ENCODE measurements around the gene SCN11A.

The SCN11A gene

DNA sequence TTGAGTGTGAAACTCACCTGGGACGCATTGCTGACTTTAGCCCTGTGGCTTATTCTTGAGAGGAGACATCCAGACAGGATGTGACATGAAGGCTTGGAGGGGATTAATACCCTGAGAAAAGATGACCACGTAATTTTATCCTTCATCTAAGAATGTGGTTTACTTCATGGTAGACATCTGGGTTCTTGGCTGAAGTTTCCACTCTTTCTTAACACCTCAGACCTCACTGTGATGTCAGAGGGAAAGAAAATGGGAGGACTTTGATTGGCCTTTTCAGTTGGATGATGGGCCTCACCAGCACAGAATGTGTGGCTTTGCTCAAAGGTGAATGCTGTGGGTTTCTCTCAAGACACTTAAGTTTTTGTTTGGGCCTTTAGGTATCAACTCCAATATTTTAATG is 39.2 kb upstream of the SCN11A start:
- no peaks in the 10 kb centered on the region for H3K27me3 ChIP-seq (replicated peaks; ENCODE audit: control insufficient read depth, insufficient read depth, low read length)
- TF ChIP-seq, protein P1, sequence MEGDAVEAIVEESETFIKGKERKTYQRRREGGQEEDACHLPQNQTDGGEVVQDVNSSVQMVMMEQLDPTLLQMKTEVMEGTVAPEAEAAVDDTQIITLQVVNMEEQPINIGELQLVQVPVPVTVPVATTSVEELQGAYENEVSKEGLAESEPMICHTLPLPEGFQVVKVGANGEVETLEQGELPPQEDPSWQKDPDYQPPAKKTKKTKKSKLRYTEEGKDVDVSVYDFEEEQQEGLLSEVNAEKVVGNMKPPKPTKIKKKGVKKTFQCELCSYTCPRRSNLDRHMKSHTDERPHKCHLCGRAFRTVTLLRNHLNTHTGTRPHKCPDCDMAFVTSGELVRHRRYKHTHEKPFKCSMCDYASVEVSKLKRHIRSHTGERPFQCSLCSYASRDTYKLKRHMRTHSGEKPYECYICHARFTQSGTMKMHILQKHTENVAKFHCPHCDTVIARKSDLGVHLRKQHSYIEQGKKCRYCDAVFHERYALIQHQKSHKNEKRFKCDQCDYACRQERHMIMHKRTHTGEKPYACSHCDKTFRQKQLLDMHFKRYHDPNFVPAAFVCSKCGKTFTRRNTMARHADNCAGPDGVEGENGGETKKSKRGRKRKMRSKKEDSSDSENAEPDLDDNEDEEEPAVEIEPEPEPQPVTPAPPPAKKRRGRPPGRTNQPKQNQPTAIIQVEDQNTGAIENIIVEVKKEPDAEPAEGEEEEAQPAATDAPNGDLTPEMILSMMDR (IDR thresholded peaks at IDR 0.05; ENCODE audit: insufficient read depth, low read length, poor library complexity, severe bottlenecking) = no peak
- H3K36me3 ChIP-seq (ENCODE audit: control insufficient read depth, insufficient read depth, low read length) = peaks cover 7% of the 10 kb centered on the region
- H3K4me3 ChIP-seq (replicated peaks; ENCODE audit: low read depth, low read length) = no peak overlapping the region
- DNase-seq (ENCODE audit: extremely low read depth, insufficient read length) = no peak

DNA sequence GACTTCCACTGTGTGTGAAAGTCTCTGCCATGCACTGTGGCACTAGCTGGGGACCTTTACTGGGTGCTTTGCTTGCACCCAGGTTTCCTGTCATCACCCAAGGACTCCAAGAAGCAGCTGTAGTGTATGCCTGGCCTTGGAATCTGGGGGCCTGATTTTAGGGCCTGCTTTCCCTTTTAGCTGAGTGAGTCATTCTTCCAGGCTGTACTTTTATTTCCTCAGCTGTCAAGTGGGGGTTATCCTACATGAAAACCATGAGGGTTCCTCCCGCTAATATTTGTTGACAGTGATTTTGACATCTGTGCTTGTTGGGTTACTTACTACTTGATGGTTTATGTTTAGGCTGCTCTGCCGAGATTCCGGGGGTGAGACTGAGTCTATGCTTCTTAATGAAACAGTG is 37.1 kb upstream of the SCN11A start:
- H3K36me3 ChIP-seq (ENCODE audit: control insufficient read depth, insufficient read depth, low read length) = peaks cover 2% of the 10 kb centered on the region
- TF ChIP-seq, protein P1 (IDR thresholded peaks at IDR 0.05; ENCODE audit: insufficient read depth, low read length, poor library complexity, severe bottlenecking) = no peak
- no peaks in the 10 kb centered on the region for H3K27me3 ChIP-seq (replicated peaks; ENCODE audit: control insufficient read depth, insufficient read depth, low read length)
- DNase-seq (ENCODE audit: extremely low read depth, insufficient read length) = no peak
- H3K4me3 ChIP-seq (replicated peaks; ENCODE audit: low read depth, low read length) = no peak overlapping the region

DNA sequence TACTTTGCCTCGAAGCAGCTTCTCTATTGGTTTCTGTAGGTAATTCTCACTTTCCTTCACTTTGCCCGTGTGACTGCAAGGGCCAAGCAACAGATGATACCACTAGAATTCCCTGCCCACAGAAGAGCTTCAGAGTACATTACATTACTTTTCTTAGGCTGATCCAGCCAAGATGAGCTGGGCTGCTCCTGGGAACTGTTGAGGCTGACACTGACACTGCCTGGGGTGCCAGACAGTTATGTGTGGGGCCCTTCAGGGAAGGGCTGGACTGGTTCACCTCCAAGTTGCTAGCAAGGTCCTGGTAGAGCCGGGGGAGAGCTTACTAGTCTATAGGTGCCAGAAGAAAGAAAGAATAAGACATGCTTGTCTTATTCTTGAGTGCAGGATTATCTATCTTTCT is 36.7 kb upstream of the SCN11A start:
- TF ChIP-seq, protein P1 (IDR thresholded peaks at IDR 0.05; ENCODE audit: insufficient read depth, low read length, poor library complexity, severe bottlenecking) = no peak
- Histone ChIP-seq H3K4me3 (replicated peaks; ENCODE audit: low read depth, low read length) (no peak overlapping the region), H3K36me3 (ENCODE audit: control insufficient read depth, insufficient read depth, low read length) (peaks cover 2% of the 10 kb centered on the region), H3K27me3 (replicated peaks; ENCODE audit: control insufficient read depth, insufficient read depth, low read length) (no peaks in the 10 kb centered on the region)
- no peak for DNase-seq (ENCODE audit: extremely low read depth, insufficient read length)

DNA sequence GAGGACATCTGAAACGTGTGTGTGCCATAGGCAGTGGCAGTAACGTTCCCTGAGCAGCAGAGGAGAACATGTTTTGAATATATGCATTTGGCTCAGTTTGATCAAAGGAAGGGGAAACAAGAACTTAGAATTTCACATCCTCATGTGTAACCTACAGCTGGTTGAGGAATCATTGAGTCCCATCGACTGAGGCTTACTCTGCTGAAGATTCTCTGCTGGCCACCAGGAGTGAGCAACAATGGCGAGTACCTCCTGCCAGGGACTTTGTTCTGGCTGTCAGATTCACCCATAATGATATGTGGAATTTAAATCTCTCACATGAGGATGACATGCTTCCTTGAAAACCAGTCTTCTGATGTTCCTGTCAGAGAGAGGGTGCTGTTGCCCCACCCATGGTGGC is 34.4 kb upstream of the SCN11A start:
- Histone ChIP-seq H3K4me3 (replicated peaks; ENCODE audit: low read depth, low read length) (no peak overlapping the region), H3K36me3 (ENCODE audit: control insufficient read depth, insufficient read depth, low read length) (no peaks in the 10 kb centered on the region; the same call in none of the 2 replicates), H3K27me3 (replicated peaks; ENCODE audit: control insufficient read depth, insufficient read depth, low read length) (no peaks in the 10 kb centered on the region)
- TF ChIP-seq, protein P1 (IDR thresholded peaks at IDR 0.05; ENCODE audit: insufficient read depth, low read length, poor library complexity, severe bottlenecking) = no peak
- DNase-seq (ENCODE audit: extremely low read depth, insufficient read length) = no peak

DNA sequence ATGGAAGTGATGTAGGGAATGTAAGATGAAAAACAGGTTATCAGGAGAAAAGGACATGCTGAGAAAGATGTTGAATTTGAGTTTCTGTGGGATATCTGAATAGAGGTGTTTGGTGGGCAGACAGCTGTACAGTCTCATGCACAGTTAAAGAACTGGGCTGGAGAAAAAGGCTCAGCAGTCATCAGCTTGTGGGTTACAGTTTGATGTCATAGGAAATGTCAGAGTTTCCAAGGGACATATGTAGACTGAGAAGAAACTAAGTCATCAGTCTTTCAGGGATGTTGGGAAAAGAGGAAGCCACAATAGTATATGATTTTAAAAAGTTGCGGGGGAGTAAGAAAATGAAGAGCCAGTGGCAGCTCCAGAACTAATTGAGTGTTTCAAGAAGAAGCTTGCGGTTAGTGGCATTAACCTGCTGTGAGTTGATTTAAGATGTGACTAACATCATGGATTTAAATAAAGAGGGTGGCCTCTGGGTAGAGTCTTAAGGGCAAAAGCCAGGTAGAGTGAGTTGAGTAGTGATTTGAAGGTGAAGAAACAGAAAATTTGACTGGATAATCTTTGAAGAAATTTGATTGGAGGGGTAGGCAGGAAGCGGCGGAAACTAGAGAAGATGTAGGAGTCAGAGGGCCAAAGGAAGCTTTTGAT is 31.0 kb upstream of the SCN11A start:
- no peak for DNase-seq (ENCODE audit: extremely low read depth, insufficient read length)
- H3K4me3 ChIP-seq (replicated peaks; ENCODE audit: low read depth, low read length) = no peak overlapping the region
- TF ChIP-seq, protein P1 (IDR thresholded peaks at IDR 0.05; ENCODE audit: insufficient read depth, low read length, poor library complexity, severe bottlenecking) = no peak
- H3K27me3 ChIP-seq (replicated peaks; ENCODE audit: control insufficient read depth, insufficient read depth, low read length) = no peaks in the 10 kb centered on the region
- no peaks in the 10 kb centered on the region; the same call in 1 of the 2 replicates for H3K36me3 ChIP-seq (ENCODE audit: control insufficient read depth, insufficient read depth, low read length)

DNA sequence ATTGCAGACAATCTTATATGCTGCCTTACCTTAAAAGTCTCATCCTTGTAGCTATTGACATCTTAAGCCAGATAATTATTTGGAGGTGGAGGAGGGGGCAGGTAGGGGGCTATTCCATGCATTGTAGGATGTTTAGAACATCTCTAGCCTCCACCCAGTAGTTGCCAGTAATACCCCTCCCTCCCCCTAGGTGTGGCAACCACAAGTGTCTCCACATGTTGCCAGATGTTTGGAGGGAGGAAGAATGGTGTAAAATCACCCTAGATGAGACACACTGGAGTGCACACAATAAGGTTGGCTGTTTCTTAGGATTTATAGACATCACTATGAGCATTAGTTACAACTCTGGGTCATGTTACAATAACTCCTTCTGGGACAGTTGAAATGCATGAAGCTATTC is 28.3 kb upstream of the SCN11A start:
- no peaks in the 10 kb centered on the region for H3K27me3 ChIP-seq (replicated peaks; ENCODE audit: control insufficient read depth, insufficient read depth, low read length)
- TF ChIP-seq, protein P1 (IDR thresholded peaks at IDR 0.05; ENCODE audit: insufficient read depth, low read length, poor library complexity, severe bottlenecking) = no peak
- H3K36me3 ChIP-seq (ENCODE audit: control insufficient read depth, insufficient read depth, low read length) = peaks cover 4% of the 10 kb centered on the region
- H3K4me3 ChIP-seq (replicated peaks; ENCODE audit: low read depth, low read length) = no peak overlapping the region
- no peak for DNase-seq (ENCODE audit: extremely low read depth, insufficient read length)
